ENCODE results near the gene ZIC4.

GRCh38 chr3:147403511-147403910 lies 2.8 kb downstream of the ZIC4 start:
- no peak for TF ChIP-seq CTCF (conservative IDR thresholded peaks at IDR 0.05)
- no peak for TF ChIP-seq ZFX (IDR thresholded peaks at IDR 0.05)
